Right lobe of liver (tissue), 6 donors: Measurements from ENCODE around the gene BSPRY. TPM values are rescaled to one million over a fixed set of nuclear protein-coding genes. Genes with fewer than 3 reads are reported as not detected.
A peak's percentile ranks its signal among the peaks of the same experiment; 100 is the strongest.

Experiments used
- ATAC-seq, 4 donors: fragments of 200-7000 bp; cut with Tn5 transposase; one replicate each; pipeline ENCODE4 v1.9.1; 2020; ENCODE audit warnings: mild to moderate bottlenecking in 4 of 4, moderate library complexity in 4 of 4
- DNase-seq, 3 donors: peaks; one replicate each; pipeline ENCODE4 v3.0.0-alpha.2; 2020
- H3K27ac ChIP-seq, 3 donors: fragments of 200-600 bp; one replicate each; pipeline ENCODE4 v1.8.0; 2022
- H3K27me3 ChIP-seq, 2 donors: fragments of 200-600 bp; one replicate each; pipeline ENCODE4 v1.8.0; 2022
- H3K36me3 ChIP-seq, 4 donors: fragments of 200-600 bp; sonication (generic) in 1 of 4; one replicate each; pipeline versions ENCODE4 v1.5.1 to v1.8.0; 2017 to 2022; ENCODE audit warnings: control low read depth in 1 of 4
- H3K4me1 ChIP-seq, 4 donors: fragments of 200-600 bp; sonication (generic) in 1 of 4; one replicate each; pipeline versions ENCODE4 v1.5.1 to v1.8.0; 2017 to 2022; ENCODE audit warnings: control low read depth in 1 of 4
- H3K4me3 ChIP-seq, 3 donors: fragments of 200-600 bp; one replicate each; pipeline ENCODE4 v1.8.0; 2022
- H3K9me3 ChIP-seq, 4 donors: fragments of 200-600 bp; sonication (generic) in 1 of 4; one replicate each; pipeline versions ENCODE4 v1.5.1 to v1.8.0; 2017 to 2022; ENCODE audit warnings: control low read depth in 1 of 4
- CTCF ChIP-seq, 4 donors: fragments of 200-600 bp in 3 of 4; fragments of 450-650 bp in 1 of 4; IDR thresholded peaks; one replicate each; pipeline versions ENCODE4 v1.5.1 to v1.8.0; 2016 to 2022; ENCODE audit warnings: antibody characterized with exemption in 4 of 4, mild to moderate bottlenecking in 2 of 4
- POLR2A ChIP-seq: fragments of 450-650 bp; IDR thresholded peaks from one replicate; pipeline ENCODE4 v1.6.1; 2017; ENCODE audit warnings: antibody characterized with exemption, mild to moderate bottlenecking
- WGBS: methylation state at CpG from one replicate; pipeline ENCODE4 v1.1.6; 2018; ENCODE audit warnings: low coverage, low lambda C conversion rate; ENCODE audit not compliant: insufficient coverage; ENCODE audit errors: missing lambda C conversion rate; 5-methylcytosine and 5-hydroxymethylcytosine counted together
- intact Hi-C, 2 donors: fragments of 100-400 bp; cut with DNase I; formaldehyde crosslinking; loops; one replicate each; pipeline versions ENCODE4 v1.11.2 to v1.14.1; 2022
- total RNA-seq, 6 experiments: library from RNA; depleted of rRNA in 2 of 6; stranded (reverse); fragments of >200 nt in 2 of 6; fragmentation: NEBNext Ultra II Directional in 3 of 6; extraction: Animal tissue kit (Norgen Biotek cat#: 25700) in 3 of 6; gene quantifications; one replicate each; pipeline versions ENCODE4 v1.1.0 to v1.2.4, GENCODE V29; 2016 to 2023
- donor health status: DM: no; HTN: yes; CAD: no.
- donor health status: DM: no; HTN: no; CAD: no.
- donor health status: DM: no; HTN: no; CAD: no.
- donor health status: DM: no; HTN: yes; CAD: no.
- donor health status: DM: no; HTN: yes; CAD: no.

The BSPRY gene
- total RNA-seq, 6 experiments from 2014 or later = 0.24 to 1.4 (median 0.78) TPM

GRCh38 chr9:113348437-113348836, 904 bp upstream of the BSPRY start:
- intact Hi-C loops = no loop called here
- H3K27me3 ChIP-seq = no peaks in the 10 kb centered on the region
- no peak for TF ChIP-seq CTCF (IDR thresholded peaks at IDR 0.05)
- TF ChIP-seq POLR2A = no peak
- H3K27ac ChIP-seq = no peak overlapping the region
- WGBS = 89% methylated on average over 3 of the region's 3 CpGs
- no peak overlapping the region for H3K4me3 ChIP-seq
- DNase-seq (no peak), ATAC-seq (no peak)
- peaks cover 0 to 9% (median 2%) of the 10 kb centered on the region in 4 donors for H3K4me1 ChIP-seq
- H3K9me3 ChIP-seq = no peaks in the 10 kb centered on the region
- no peaks in the 10 kb centered on the region for H3K36me3 ChIP-seq

GRCh38 chr9:113349066-113349444, 286 bp upstream of the BSPRY start:
- 19% methylated on average over 13 of the region's 13 CpGs for WGBS
- no peak overlapping the region for H3K27ac ChIP-seq
- H3K36me3 ChIP-seq = no peaks in the 10 kb centered on the region
- no peak for ATAC-seq
- no peak for DNase-seq
- intact Hi-C loops = no loop called here
- H3K4me3 ChIP-seq = peak overlapping the region in 2 of 3 donors; percentile 48 to 60
- H3K27me3 ChIP-seq = no peaks in the 10 kb centered on the region
- H3K4me1 ChIP-seq = peaks cover 0 to 6% (median 1%) of the 10 kb centered on the region in 4 donors
- H3K9me3 ChIP-seq = no peaks in the 10 kb centered on the region
- TF ChIP-seq POLR2A (no peak), CTCF (IDR thresholded peaks at IDR 0.05) (no peak)

- Histone ChIP-seq H3K9me3 (no peaks in the 10 kb centered on the region), H3K27me3 (no peaks in the 10 kb centered on the region), H3K4me3 (peak overlapping the region in 2 of 3 donors; percentile 48 to 60), H3K27ac (no peak overlapping the region), H3K4me1 (peaks cover 0 to 5% (median 0%) of the 10 kb centered on the region in 4 donors), H3K36me3 (no peaks in the 10 kb centered on the region)
- ATAC-seq (peak in 1 of 4 donors; percentile 13), DNase-seq (no peak)
- no peak for TF ChIP-seq POLR2A
- no peak for TF ChIP-seq CTCF (IDR thresholded peaks at IDR 0.05)
- intact Hi-C loops = no loop called here
- WGBS = 25% methylated on average over 12 of the region's 14 CpGs
Measured at GRCh38 chr9:113350107-113350661, 843 bp downstream of the BSPRY start.

GRCh38 chr9:113350937-113351336, 1.6 kb downstream of the BSPRY start:
- TF ChIP-seq CTCF (IDR thresholded peaks at IDR 0.05) (no peak), POLR2A (no peak)
- WGBS = 49% methylated on average over 6 of the region's 6 CpGs
- intact Hi-C loops = no loop called here
- ATAC-seq (peak in 1 of 4 donors; percentile 14), DNase-seq (no peak)
- H3K27ac ChIP-seq = no peak overlapping the region
- no peaks in the 10 kb centered on the region for H3K9me3 ChIP-seq
- H3K27me3 ChIP-seq = no peaks in the 10 kb centered on the region
- H3K4me1 ChIP-seq = peaks cover 0 to 5% (median 0%) of the 10 kb centered on the region in 4 donors
- H3K36me3 ChIP-seq = no peaks in the 10 kb centered on the region
- no peak overlapping the region for H3K4me3 ChIP-seq
